Effector memory CD8-positive, alpha-beta T cell (primary cell): ENCODE results near the gene SFTPB.
A peak's percentile ranks its signal among the peaks of the same experiment; 100 is the strongest.
"Not testable (repeated sequence)": the region's sequence is repeated elsewhere in the genome, so short reads cannot be mapped to it uniquely, and the experiment has no call there.

Experiments used
- ATAC-seq: fragments of 150-1000 bp; cut with Tn5 transposase; replicated peaks from 2 replicates; pipeline ENCODE4 v1.10.0; 2021; ENCODE audit warnings: mild to moderate bottlenecking, moderate library complexity
- DNase-seq, 3 experiments: peaks; one replicate each; pipeline ENCODE4 v3.0.0; 2021
- H3K27ac Mint-ChIP-seq, 2 donors: one replicate each; pipeline ENCODE4 v1.8.0; 2022; ENCODE audit warnings: mild to moderate bottlenecking in 2 of 2, mixed read lengths in 2 of 2, moderate library complexity in 2 of 2
- H3K27me3 Mint-ChIP-seq, 2 donors: one replicate each; pipeline ENCODE4 v1.8.0; 2022; ENCODE audit warnings: mixed read lengths in 2 of 2
- H3K36me3 Mint-ChIP-seq: one replicate; pipeline ENCODE4 v1.8.0; 2022; ENCODE audit warnings: mild to moderate bottlenecking, moderate library complexity, mixed read lengths; ENCODE audit not compliant: insufficient read depth
- H3K4me1 Mint-ChIP-seq, 2 donors: one replicate each; pipeline ENCODE4 v1.8.0; 2022; ENCODE audit warnings: low read depth in 2 of 2, mixed read lengths in 2 of 2
- H3K4me3 Mint-ChIP-seq, 2 donors: one replicate each; pipeline ENCODE4 v1.8.0; 2022; ENCODE audit warnings: mild to moderate bottlenecking in 2 of 2, mixed read lengths in 2 of 2, moderate library complexity in 2 of 2
- H3K9me3 Mint-ChIP-seq, 2 donors: one replicate each; pipeline ENCODE4 v1.8.0; 2022; ENCODE audit warnings: mixed read lengths in 2 of 2
- total RNA-seq, 9 experiments: gene quantifications; one replicate each; lab custom pipeline; 2026; lab: John Stamatoyannopoulos, UW

SFTPB gene
- 0 to 0.07 (median 0) reads per million in 9 experiments for total RNA-seq

GRCh38 chr2:85668009-85668856 is at the start of gene SFTPB:
TSS of gene SFTPB (minus strand) at chr2:85668199. CDS start at chr2:85668183, 16 bp downstream.
- H3K4me3 Mint-ChIP-seq, result no peak within 1 kb of the TSS
- H3K9me3 Mint-ChIP-seq, result no peaks in the 10 kb centered on the region
- H3K36me3 Mint-ChIP-seq, result no peaks in the 10 kb centered on the region
- DNase-seq (no peak), ATAC-seq (no peak)
- H3K4me1 Mint-ChIP-seq, result no peaks in the 10 kb centered on the region
- peaks cover 0 to 13% of the 10 kb centered on the region in 2 donors for H3K27me3 Mint-ChIP-seq
- H3K27ac Mint-ChIP-seq, result no peak within 1 kb of the TSS

GRCh38 chr2:85717308-85718008 is 49.5 kb upstream of the SFTPB start:
- peaks cover 0 to 6% of the 10 kb centered on the region in 2 donors for H3K4me1 Mint-ChIP-seq
- no peak overlapping the region for H3K27ac Mint-ChIP-seq
- DNase-seq (no peak), ATAC-seq (no peak)
- no peak overlapping the region for H3K4me3 Mint-ChIP-seq
- no peaks in the 10 kb centered on the region for H3K9me3 Mint-ChIP-seq
- H3K27me3 Mint-ChIP-seq, result peaks cover 0 to 11% of the 10 kb centered on the region in 2 donors
- no peaks in the 10 kb centered on the region for H3K36me3 Mint-ChIP-seq

- Mint-ChIP-seq H3K27ac (no peak overlapping the region), H3K4me1 (peaks cover 0 to 6% of the 10 kb centered on the region in 2 donors), H3K36me3 (peaks cover under 1% of the 10 kb centered on the region), H3K27me3 (peaks cover 0 to 15% of the 10 kb centered on the region in 2 donors), H3K9me3 (no peaks in the 10 kb centered on the region), H3K4me3 (no peak overlapping the region)
- DNase-seq, result no peak
- no peak for ATAC-seq
Observed at GRCh38 chr2:85716346-85716914, 48.4 kb upstream of the SFTPB start.

GRCh38 chr2:85714841-85715240 is 46.8 kb upstream of the SFTPB start:
- DNase-seq (no peak), ATAC-seq (no peak)
- Mint-ChIP-seq H3K27me3 (peaks cover 0 to 18% of the 10 kb centered on the region in 2 donors), H3K27ac (peak overlapping the region in 1 of 2 donors; percentile 70), H3K9me3 (no peaks in the 10 kb centered on the region), H3K4me1 (peaks cover 0 to 6% of the 10 kb centered on the region in 2 donors), H3K4me3 (no peak overlapping the region), H3K36me3 (peaks cover 2% of the 10 kb centered on the region)

- H3K4me3 Mint-ChIP-seq, result not testable (repeated sequence)
- peaks cover 0 to 18% of the 10 kb centered on the region in 2 donors for H3K27me3 Mint-ChIP-seq
Observed at GRCh38 chr2:85714421-85714820, 46.4 kb upstream of the SFTPB start.

GRCh38 chr2:85713836-85714235 is 45.8 kb upstream of the SFTPB start:
- no peak for DNase-seq
- peaks cover 0 to 6% of the 10 kb centered on the region in 2 donors for H3K4me1 Mint-ChIP-seq
- no peak for ATAC-seq
- H3K27me3 Mint-ChIP-seq, result peaks cover 0 to 12% of the 10 kb centered on the region in 2 donors
- peak overlapping the region in 1 of 2 donors; percentile 70 for H3K27ac Mint-ChIP-seq
- H3K36me3 Mint-ChIP-seq, result peaks cover 2% of the 10 kb centered on the region
- no peaks in the 10 kb centered on the region for H3K9me3 Mint-ChIP-seq
- no peak overlapping the region for H3K4me3 Mint-ChIP-seq

More at GRCh38 chr2:85714421-85714820, 46.4 kb upstream of the SFTPB start:
- not testable (repeated sequence) for H3K36me3 Mint-ChIP-seq, ATAC-seq, H3K4me1 Mint-ChIP-seq, DNase-seq, H3K9me3 Mint-ChIP-seq
- H3K27ac Mint-ChIP-seq, result peak overlapping the region in 1 of 2 donors; percentile 70

GRCh38 chr2:85712849-85713612 is 45.0 kb upstream of the SFTPB start:
- no peak for DNase-seq
- ATAC-seq, result no peak
- H3K27ac Mint-ChIP-seq, result no peak overlapping the region
- peaks cover 0 to 6% of the 10 kb centered on the region in 2 donors for H3K4me1 Mint-ChIP-seq
- peaks cover 0 to 6% of the 10 kb centered on the region in 2 donors for H3K27me3 Mint-ChIP-seq
- no peak overlapping the region for H3K4me3 Mint-ChIP-seq
- H3K9me3 Mint-ChIP-seq, result no peaks in the 10 kb centered on the region
- H3K36me3 Mint-ChIP-seq, result peaks cover 2% of the 10 kb centered on the region

GRCh38 chr2:85712336-85712735 is 44.3 kb upstream of the SFTPB start:
- no peak overlapping the region for H3K4me3 Mint-ChIP-seq

GRCh38 chr2:85711578-85712060 is 43.6 kb upstream of the SFTPB start:
- peaks cover 0 to 6% of the 10 kb centered on the region in 2 donors for H3K27me3 Mint-ChIP-seq
- no peak overlapping the region for H3K4me3 Mint-ChIP-seq
- H3K4me1 Mint-ChIP-seq, result peaks cover 8 to 10% of the 10 kb centered on the region in 2 donors
- no peak for ATAC-seq
- no peaks in the 10 kb centered on the region for H3K9me3 Mint-ChIP-seq
- peaks cover 2% of the 10 kb centered on the region for H3K36me3 Mint-ChIP-seq
- no peak overlapping the region for H3K27ac Mint-ChIP-seq
- no peak for DNase-seq

More at GRCh38 chr2:85712336-85712735, 44.3 kb upstream of the SFTPB start:
- no peak overlapping the region for H3K27ac Mint-ChIP-seq
- peaks cover 2% of the 10 kb centered on the region for H3K36me3 Mint-ChIP-seq
- peaks cover under 1 to 6% of the 10 kb centered on the region in 2 donors for H3K4me1 Mint-ChIP-seq
- ATAC-seq (no peak), DNase-seq (no peak)
- peaks cover 0 to 6% of the 10 kb centered on the region in 2 donors for H3K27me3 Mint-ChIP-seq
- no peaks in the 10 kb centered on the region for H3K9me3 Mint-ChIP-seq

GRCh38 chr2:85710687-85711577 is 42.9 kb upstream of the SFTPB start:
- H3K4me1 Mint-ChIP-seq, result peaks cover 11 to 16% of the 10 kb centered on the region in 2 donors
- no peak for ATAC-seq
- H3K36me3 Mint-ChIP-seq, result peaks cover 2% of the 10 kb centered on the region
- H3K27me3 Mint-ChIP-seq, result peaks cover 0 to 6% of the 10 kb centered on the region in 2 donors
- H3K27ac Mint-ChIP-seq, result no peak overlapping the region
- H3K4me3 Mint-ChIP-seq, result no peak overlapping the region
- no peak for DNase-seq
- H3K9me3 Mint-ChIP-seq, result no peaks in the 10 kb centered on the region

- ATAC-seq (no peak), DNase-seq (no peak)
- Mint-ChIP-seq H3K27me3 (peaks cover 0 to 6% of the 10 kb centered on the region in 2 donors), H3K4me1 (peaks cover 23 to 30% of the 10 kb centered on the region in 2 donors), H3K27ac (no peak overlapping the region), H3K4me3 (no peak overlapping the region), H3K9me3 (no peaks in the 10 kb centered on the region), H3K36me3 (peaks cover 4% of the 10 kb centered on the region)
Observed at GRCh38 chr2:85709401-85709811, 41.4 kb upstream of the SFTPB start.

- H3K9me3 Mint-ChIP-seq, result no peaks in the 10 kb centered on the region
- no peak overlapping the region for H3K27ac Mint-ChIP-seq
- ATAC-seq (no peak), DNase-seq (no peak)
- peaks cover 7% of the 10 kb centered on the region for H3K36me3 Mint-ChIP-seq
- H3K4me3 Mint-ChIP-seq, result no peak overlapping the region
- H3K27me3 Mint-ChIP-seq, result peaks cover 0 to 6% of the 10 kb centered on the region in 2 donors
- H3K4me1 Mint-ChIP-seq, result peaks cover 27 to 29% of the 10 kb centered on the region in 2 donors
Observed at GRCh38 chr2:85708641-85709040, 40.6 kb upstream of the SFTPB start.
